ENCODE measurements around the gene GPR3. TPM values are rescaled to one million over a fixed set of nuclear protein-coding genes. Genes with fewer than 3 reads are reported as not detected.
"Not testable (repeated sequence)": the region's sequence is repeated elsewhere in the genome, so short reads cannot be mapped to it uniquely, and the experiment has no call there.

Gene GPR3
- total and polyA plus RNA-seq, 2 donors (not counting 3 experiments of a cell fraction or from before 2014, with no cell fraction given), result 1.8 TPM

DNA sequence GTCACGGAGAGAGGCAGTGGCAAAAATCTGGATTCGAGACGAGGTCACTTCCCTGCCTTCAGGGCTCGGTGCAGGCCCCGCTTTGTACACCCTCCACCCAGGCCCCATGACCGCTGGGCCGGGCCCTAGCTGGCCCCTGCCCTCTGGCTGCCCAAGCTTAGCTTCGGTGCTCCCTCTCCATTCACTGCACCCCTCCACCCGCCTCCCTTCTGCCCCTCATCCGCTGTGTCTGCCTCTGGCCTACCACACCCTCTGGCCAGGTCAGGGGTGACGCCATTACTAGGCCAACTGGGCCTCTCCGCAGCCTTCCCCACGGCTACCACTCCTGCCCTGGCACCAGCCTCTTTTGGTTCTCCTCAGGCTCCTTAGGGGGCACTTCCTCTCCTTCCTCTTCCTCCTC, 8.8 kb upstream of the GPR3 start:
- H3K27ac ChIP-seq (ENCODE audit: insufficient read depth, low read depth, low read length), result no peak overlapping the region
- no peak overlapping the region for H2AFZ ChIP-seq (ENCODE audit: low read depth, low read length)
- H3K9me3 ChIP-seq (replicated peaks; ENCODE audit: control insufficient read depth, insufficient read depth, low read length), result no peaks in the 10 kb centered on the region
- no peaks in the 10 kb centered on the region for H3K9me1 ChIP-seq (replicated peaks; ENCODE audit: control insufficient read depth, extremely low read depth, insufficient read depth, low read length)
- no peaks in the 10 kb centered on the region for H4K20me1 ChIP-seq (replicated peaks; ENCODE audit: control insufficient read depth, extremely low read depth, insufficient read depth, low read length)
- intact Hi-C loops (cut with micrococcal nuclease) (no loop called here), dilution Hi-C loops (cut with MboI; ENCODE audit: extremely low pct_ligation_motif_present, low sequenced_read_pairs) (no loop called here)
- DNase-seq (ENCODE audit: low read depth, low spot score) (no peak), FAIRE-seq (no peak)
- H3K4me1 ChIP-seq (ENCODE audit: control insufficient read depth, extremely low read depth, insufficient read depth, low read length), result peaks cover 2% of the 10 kb centered on the region
- H3K36me3 ChIP-seq (ENCODE audit: control insufficient read depth in 2 of 2, extremely low read depth in 1 of 2, insufficient read depth in 2 of 2, low read length in 2 of 2), result no peaks in the 10 kb centered on the region
- peaks cover 0 to 3% of the 10 kb centered on the region in 2 experiments for H3K27me3 ChIP-seq (ENCODE audit: control insufficient read depth in 2 of 2, insufficient read depth in 2 of 2, low read length in 2 of 2)
- no peaks in the 10 kb centered on the region for H3K79me2 ChIP-seq (ENCODE audit: control insufficient read depth, insufficient read depth, low read length)
- POLR2A ChIA-PET, result no interaction called here
- H3K4me2 ChIP-seq (ENCODE audit: insufficient read depth, low read length), result no peak overlapping the region
- BruUV-seq (replicated peaks), result no TSS peak
- CTCF ChIA-PET, result interaction anchor here (1.0 to 3.2 kb wide), 8 partner anchors 8 to 83 kb away, joined by 3 to 17 read pairs (median 6); partner anchors contain the start of gene MAP3K6
- H3K4me3 ChIP-seq (replicated peaks in 1 of 3; ENCODE audit: insufficient read depth in 1 of 3, low read depth in 1 of 3, low read length in 3 of 3), result no peak overlapping the region
- TF ChIP-seq POLR2A (IDR thresholded peaks at IDR 0.05; ENCODE audit: low read depth, low read length) (no peak), EZH2 (IDR thresholded peaks at IDR 0.05; ENCODE audit: borderline replicate concordance, low read depth, low read length, severe bottlenecking) (no peak), FOS (IDR thresholded peaks at IDR 0.05; ENCODE audit: borderline replicate concordance, insufficient read depth, low read length) (no peak), POLR2AphosphoS5 (IDR thresholded peaks at IDR 0.05; ENCODE audit: insufficient read depth, low read depth, low read length) (no peak), MYC (IDR thresholded peaks at IDR 0.05; ENCODE audit: low read depth, low read length) (no peak), GATA2 (IDR thresholded peaks at IDR 0.05; ENCODE audit: insufficient read depth, insufficient read length, low read depth, low read length) (no peak), JUN (IDR thresholded peaks at IDR 0.05; ENCODE audit: borderline replicate concordance, insufficient read depth, insufficient read length, low read depth) (no peak)
- TF ChIP-seq, protein P1, sequence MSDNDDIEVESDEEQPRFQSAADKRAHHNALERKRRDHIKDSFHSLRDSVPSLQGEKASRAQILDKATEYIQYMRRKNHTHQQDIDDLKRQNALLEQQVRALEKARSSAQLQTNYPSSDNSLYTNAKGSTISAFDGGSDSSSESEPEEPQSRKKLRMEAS (IDR thresholded peaks at IDR 0.05; ENCODE audit: insufficient read depth, insufficient read length), result no peak
- TF ChIP-seq, protein P2, sequence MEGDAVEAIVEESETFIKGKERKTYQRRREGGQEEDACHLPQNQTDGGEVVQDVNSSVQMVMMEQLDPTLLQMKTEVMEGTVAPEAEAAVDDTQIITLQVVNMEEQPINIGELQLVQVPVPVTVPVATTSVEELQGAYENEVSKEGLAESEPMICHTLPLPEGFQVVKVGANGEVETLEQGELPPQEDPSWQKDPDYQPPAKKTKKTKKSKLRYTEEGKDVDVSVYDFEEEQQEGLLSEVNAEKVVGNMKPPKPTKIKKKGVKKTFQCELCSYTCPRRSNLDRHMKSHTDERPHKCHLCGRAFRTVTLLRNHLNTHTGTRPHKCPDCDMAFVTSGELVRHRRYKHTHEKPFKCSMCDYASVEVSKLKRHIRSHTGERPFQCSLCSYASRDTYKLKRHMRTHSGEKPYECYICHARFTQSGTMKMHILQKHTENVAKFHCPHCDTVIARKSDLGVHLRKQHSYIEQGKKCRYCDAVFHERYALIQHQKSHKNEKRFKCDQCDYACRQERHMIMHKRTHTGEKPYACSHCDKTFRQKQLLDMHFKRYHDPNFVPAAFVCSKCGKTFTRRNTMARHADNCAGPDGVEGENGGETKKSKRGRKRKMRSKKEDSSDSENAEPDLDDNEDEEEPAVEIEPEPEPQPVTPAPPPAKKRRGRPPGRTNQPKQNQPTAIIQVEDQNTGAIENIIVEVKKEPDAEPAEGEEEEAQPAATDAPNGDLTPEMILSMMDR (IDR thresholded peaks at IDR 0.05; ENCODE audit: extremely low read depth in 1 of 2, insufficient read depth in 1 of 2, low read depth in 1 of 2, low read length in 2 of 2), result no peak
- no peak overlapping the region for H3K9ac ChIP-seq (replicated peaks; ENCODE audit: extremely low read depth, insufficient read depth, low read length)

DNA sequence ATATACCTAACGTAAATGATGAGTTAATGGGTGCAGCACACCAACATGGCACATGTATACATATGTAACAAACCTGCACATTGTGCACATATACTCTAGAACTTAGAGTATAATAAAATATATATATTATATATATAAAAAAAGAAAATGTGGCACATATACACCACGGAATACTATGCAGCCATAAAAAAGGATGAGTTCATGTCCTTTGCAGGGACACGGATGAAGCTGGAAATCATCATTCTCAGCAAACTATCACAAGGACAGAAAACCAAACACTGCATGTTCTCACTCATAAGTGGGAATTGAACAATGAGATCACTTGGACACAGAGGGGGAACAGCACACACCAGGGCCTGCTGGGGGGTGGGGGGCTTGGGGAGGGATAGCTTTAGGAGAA, 7.6 kb upstream of the GPR3 start:
- H2AFZ ChIP-seq (ENCODE audit: low read depth, low read length); H4K20me1 ChIP-seq (replicated peaks; ENCODE audit: control insufficient read depth, extremely low read depth, insufficient read depth, low read length); dilution Hi-C loops (cut with MboI; ENCODE audit: extremely low pct_ligation_motif_present, low sequenced_read_pairs); H3K4me1 ChIP-seq (ENCODE audit: control insufficient read depth, extremely low read depth, insufficient read depth, low read length); BruUV-seq (replicated peaks); H3K4me2 ChIP-seq (ENCODE audit: insufficient read depth, low read length); DNase-seq (ENCODE audit: low read depth, low spot score); POLR2A ChIA-PET; H3K27ac ChIP-seq (ENCODE audit: insufficient read depth, low read depth, low read length); H3K9me3 ChIP-seq (replicated peaks; ENCODE audit: control insufficient read depth, insufficient read depth, low read length); H3K4me3 ChIP-seq (replicated peaks in 1 of 3; ENCODE audit: insufficient read depth in 1 of 3, low read depth in 1 of 3, low read length in 3 of 3); H3K79me2 ChIP-seq (ENCODE audit: control insufficient read depth, insufficient read depth, low read length); H3K9ac ChIP-seq (replicated peaks; ENCODE audit: extremely low read depth, insufficient read depth, low read length); H3K9me1 ChIP-seq (replicated peaks; ENCODE audit: control insufficient read depth, extremely low read depth, insufficient read depth, low read length); intact Hi-C loops (cut with micrococcal nuclease); H3K27me3 ChIP-seq (ENCODE audit: control insufficient read depth in 2 of 2, insufficient read depth in 2 of 2, low read length in 2 of 2); FAIRE-seq; H3K36me3 ChIP-seq (ENCODE audit: control insufficient read depth in 2 of 2, extremely low read depth in 1 of 2, insufficient read depth in 2 of 2, low read length in 2 of 2): not testable (repeated sequence)
- CTCF ChIA-PET, result interaction anchor here (0.6 to 1.2 kb wide), 5 partner anchors 9 to 84 kb away, joined by 3 to 5 read pairs (median 4); no protein-coding TSS in a partner anchor
